Stimulated activated CD8-positive, alpha-beta memory T cell treated with anti-CD3 and anti-CD28 coated beads, Interleukin-15, amount 100 ng/mL, for 1 hour (primary cell): ENCODE results near the gene FMOD.

Experiments
- DNase-seq: peaks from one replicate; pipeline ENCODE4 v3.0.0-alpha.2; 2020; ENCODE audit warnings: low read depth

FMOD gene

GRCh38 chr1:203360547-203361185 lies 9.7 kb upstream of the FMOD start:
- no peak for DNase-seq

GRCh38 chr1:203359010-203359571 lies 8.2 kb upstream of the FMOD start:
- DNase-seq: no peak

GRCh38 chr1:203354246-203354645 lies 3.3 kb upstream of the FMOD start:
- no peak for DNase-seq

GRCh38 chr1:203353486-203353885 lies 2.6 kb upstream of the FMOD start:
- DNase-seq: no peak

- no peak for DNase-seq
Observed at GRCh38 chr1:203349773-203350524, 973 bp downstream of the FMOD start.

DNA sequence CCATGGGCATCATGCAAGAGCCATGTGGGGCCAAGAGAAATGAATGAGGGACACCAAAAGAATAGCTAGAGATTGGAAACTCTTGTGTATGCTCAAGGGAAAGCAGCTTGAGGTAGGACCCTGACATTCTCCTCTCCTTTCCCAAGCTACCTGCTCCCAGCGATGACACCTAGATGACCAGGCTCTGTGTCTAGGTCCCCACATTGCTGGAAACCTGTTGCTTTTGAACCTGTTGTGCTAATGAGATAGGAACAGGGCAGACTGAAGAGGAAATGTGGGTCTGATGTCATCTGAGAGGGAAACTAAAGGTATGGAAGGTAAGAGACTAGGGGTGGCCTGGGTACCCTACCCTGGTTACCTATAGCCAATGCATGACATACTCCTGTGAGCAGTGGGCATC lies 1.8 kb downstream of the FMOD start:
- no peak for DNase-seq

DNA sequence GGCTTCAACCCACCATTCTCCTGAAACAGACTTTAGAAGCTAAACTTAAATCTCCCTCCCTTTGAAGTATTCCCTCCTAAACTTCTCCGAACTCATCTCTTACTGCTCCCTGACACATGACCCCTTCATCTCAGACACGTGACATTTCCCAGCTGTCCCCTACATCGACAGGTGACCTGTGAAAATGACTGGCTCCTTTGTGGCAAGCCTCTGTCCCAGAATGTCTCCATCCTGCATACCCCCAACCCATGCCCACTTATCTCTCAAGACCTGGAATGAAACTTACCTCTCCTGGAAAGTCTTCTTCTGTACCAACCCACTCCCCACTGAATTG lies 4.2 kb downstream of the FMOD start:
- no peak for DNase-seq

GRCh38 chr1:203346060-203346768 lies 4.7 kb downstream of the FMOD start:
- DNase-seq: no peak

DNA sequence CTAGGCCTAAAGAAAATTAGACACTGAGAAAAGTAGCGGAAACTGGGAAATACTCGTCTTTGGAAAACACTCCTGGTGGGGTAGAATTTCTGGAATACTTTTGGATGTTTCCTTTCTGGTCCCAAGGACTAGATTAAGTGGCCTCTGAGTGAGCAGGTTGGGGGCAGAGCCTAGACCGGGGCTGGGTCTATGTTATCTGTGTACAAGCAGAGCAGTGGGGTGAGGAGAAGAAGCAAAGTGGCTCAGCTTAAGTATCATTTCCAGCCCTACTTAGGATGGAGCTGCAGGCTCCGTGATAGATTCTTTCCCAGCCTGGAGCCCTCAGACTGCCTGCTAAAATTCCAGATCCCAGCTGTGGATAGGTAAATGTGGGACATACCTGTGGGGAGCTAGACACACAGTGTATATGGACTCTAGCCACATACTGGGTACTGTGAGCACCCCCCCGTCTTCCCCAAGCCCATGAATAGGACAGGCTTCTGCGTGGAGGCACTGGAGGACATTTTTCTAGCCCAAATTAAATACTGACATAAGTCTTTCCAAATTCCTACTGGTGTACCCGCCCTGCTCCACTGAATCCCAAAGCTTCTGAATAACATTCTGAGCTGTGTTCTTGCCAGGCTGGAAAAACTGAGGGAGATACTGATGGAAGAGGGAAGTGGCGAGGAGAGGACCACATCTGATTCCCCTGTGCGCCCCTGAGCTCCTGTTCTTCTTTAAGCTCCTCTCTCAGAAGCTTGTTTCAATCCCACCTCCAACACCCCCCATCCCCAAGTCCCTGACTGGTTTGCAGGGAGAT lies 6.8 kb downstream of the FMOD start:
- DNase-seq: no peak

DNA sequence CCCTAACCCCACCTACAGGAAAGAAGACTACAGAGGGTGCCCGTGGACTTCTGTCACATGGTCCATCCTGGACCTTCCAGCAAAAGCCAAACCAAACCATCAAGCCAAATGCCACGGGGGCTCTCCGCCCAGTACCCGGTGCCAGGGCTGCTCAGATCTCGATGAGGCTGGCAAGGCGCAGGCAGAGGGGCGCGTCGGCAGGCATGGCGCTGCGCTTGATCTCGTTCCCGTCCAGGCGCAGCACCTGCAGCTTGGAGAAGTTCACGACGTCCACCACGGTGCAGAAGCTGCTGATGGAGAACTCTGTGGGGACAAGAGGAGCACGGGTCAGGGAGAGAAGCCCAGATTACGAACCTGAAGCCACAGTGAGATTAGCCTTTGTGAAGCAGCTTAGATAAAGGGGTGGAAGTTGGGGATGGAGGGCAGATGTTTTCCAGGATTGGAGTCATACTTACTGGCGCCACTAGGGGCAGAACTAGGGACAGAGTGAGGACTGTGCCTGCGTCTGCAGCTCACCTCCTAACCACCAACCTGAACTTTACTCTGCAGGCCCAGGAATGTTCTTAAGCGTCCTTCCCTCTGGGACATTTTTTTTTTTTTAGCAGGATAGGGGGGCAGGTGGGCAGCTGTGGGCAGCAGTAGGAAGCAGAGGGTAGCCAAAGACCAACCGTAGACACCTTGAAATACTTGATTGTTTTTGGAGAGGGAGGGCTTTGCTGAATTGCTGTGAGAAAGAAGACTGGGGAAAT lies 8.6 kb downstream of the FMOD start:
- no peak for DNase-seq

- no peak for DNase-seq
Observed at GRCh38 chr1:203340112-203340790, 10.7 kb downstream of the FMOD start.

DNA sequence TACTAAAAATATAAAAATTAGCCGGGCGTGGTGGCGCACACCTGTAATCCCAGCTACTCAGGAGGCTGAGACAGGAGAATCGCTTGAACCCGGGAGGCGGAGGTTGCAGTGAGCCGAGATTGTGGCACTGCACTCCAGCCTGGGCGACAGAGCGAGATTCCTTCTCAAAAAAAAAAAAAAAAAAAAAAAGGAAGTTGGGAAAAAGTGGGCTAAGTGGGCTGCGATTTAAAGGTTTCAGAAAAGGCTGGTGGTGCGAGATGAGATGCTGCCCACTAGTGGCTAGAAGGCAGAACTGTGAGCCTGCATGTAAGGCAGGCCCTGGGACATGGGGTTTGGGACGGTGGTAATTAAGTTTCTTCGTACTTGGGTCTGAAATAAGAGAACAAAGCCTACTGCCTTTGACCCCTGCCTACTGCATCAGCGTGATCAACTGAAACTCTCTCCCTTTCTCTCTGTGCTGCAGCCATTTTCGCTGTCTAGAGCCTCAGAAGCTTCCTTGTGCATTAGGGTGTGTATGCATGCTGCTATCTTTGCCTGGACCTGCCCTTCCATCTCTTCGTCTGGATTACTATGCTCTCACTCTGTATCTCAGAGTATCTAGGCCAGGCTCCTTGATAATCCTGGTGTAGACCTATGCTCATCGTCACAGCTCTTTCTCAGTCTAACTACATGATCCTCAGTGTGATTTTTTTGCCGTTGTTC lies 12.4 kb downstream of the FMOD start:
- no peak for DNase-seq

DNA sequence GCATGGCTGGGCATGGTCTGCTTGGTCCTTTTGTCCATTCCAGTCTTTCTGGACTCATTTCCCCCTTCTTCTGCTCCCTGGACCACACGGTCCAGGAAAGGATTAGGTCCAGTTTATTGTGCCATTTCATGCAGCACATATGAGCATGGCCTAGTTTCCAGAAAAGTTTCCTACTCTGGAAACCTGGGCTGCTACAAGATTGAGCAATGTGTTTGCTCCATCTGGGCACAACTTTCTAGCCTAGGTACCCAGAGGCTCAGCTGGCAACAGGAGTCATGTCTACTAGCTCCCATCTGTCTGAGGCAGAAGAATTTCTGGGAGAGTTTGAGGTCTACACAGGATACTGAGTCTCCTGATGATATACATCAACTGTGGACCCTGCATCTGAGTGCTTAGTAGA lies 14.8 kb downstream of the FMOD start:
- no peak for DNase-seq

GRCh38 chr1:203335503-203335902 lies 15.4 kb downstream of the FMOD start:
- no peak for DNase-seq

GRCh38 chr1:203331224-203331623 lies 19.7 kb downstream of the FMOD start:
- DNase-seq: no peak

DNA sequence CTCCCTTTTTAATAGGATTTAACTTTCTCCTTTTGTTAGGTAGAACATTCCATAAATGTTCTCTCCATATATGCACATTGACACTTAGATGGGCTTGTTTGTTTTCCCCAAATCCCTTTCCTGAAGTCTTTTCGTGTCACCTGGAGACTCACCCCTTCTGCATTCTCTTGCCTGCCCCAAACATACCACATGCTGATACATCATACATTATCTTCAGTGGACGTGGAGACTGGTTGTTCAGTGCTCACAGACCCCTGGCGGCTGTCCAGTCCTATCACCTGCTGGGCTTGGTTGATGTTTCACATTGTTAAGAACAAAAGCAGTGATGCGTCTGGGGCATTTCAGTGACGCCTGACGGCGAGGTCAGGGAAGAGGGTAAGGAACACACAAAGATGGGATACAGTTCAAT lies 22.2 kb downstream of the FMOD start:
- DNase-seq: no peak

- no peak for DNase-seq
Observed at GRCh38 chr1:203327684-203328457, 23.1 kb downstream of the FMOD start.

GRCh38 chr1:203326830-203327683 lies 23.9 kb downstream of the FMOD start:
- peak; percentile 80 for DNase-seq
